Lower leg skin (tissue), 4 donors: ENCODE results near the gene C16orf86. TPM values are rescaled to one million over a fixed set of nuclear protein-coding genes. Genes with fewer than 3 reads are reported as not detected.

ENCODE experiments used
- DNase-seq, 2 donors: peaks; one replicate each; pipeline ENCODE4 v3.0.0-alpha.2; 2019; ENCODE audit warnings: low spot score in 2 of 2
- H3K4me3 ChIP-seq: fragments of 200-600 bp; sonication (generic); 2 replicates; pipeline ENCODE4 v1.5.1; 2017; ENCODE audit warnings: mild to moderate bottlenecking, low read depth; ENCODE audit not compliant: poor library complexity, severe bottlenecking
- POLR2A ChIP-seq, 2 donors: fragments of 450-650 bp; IDR thresholded peaks; one replicate each; pipeline ENCODE4 v1.6.1; 2016 to 2017; ENCODE audit warnings: antibody characterized with exemption in 2 of 2, mild to moderate bottlenecking in 1 of 2, moderate library complexity in 1 of 2
- WGBS, 2 donors: methylation state at CpG; one replicate each; pipeline ENCODE4 v1.1.5; 2018; 5-methylcytosine and 5-hydroxymethylcytosine counted together
- intact Hi-C: fragments of 100-400 bp; cut with DNase I; formaldehyde crosslinking; loops from one replicate; pipeline ENCODE4 v1.15.0; 2023; ENCODE audit warnings: low total_unique reads
- total RNA-seq, 4 donors: library from RNA; depleted of rRNA; stranded (reverse); fragments of >200 nt; gene quantifications; one replicate each; pipeline ENCODE4 v1.1.0, GENCODE V29; 2016
- TF ChIP-seq, protein P1 (sequence below), 3 donors: fragments of 450-650 bp; IDR thresholded peaks; one replicate each; pipeline ENCODE4 v1.5.1; 2016; ENCODE audit warnings: antibody characterized with exemption in 3 of 3, mild to moderate bottlenecking in 3 of 3, moderate library complexity in 2 of 3

The C16orf86 gene
- total RNA-seq, 4 donors from 2014 or later = 2.2 to 10.4 (median 7.2) TPM

- 20 to 40% methylated on average over 27 to 44 of the region's 65 CpGs for WGBS, 2 donors
- no peak for TF ChIP-seq POLR2A (IDR thresholded peaks at IDR 0.05)
- TF ChIP-seq, protein P1, sequence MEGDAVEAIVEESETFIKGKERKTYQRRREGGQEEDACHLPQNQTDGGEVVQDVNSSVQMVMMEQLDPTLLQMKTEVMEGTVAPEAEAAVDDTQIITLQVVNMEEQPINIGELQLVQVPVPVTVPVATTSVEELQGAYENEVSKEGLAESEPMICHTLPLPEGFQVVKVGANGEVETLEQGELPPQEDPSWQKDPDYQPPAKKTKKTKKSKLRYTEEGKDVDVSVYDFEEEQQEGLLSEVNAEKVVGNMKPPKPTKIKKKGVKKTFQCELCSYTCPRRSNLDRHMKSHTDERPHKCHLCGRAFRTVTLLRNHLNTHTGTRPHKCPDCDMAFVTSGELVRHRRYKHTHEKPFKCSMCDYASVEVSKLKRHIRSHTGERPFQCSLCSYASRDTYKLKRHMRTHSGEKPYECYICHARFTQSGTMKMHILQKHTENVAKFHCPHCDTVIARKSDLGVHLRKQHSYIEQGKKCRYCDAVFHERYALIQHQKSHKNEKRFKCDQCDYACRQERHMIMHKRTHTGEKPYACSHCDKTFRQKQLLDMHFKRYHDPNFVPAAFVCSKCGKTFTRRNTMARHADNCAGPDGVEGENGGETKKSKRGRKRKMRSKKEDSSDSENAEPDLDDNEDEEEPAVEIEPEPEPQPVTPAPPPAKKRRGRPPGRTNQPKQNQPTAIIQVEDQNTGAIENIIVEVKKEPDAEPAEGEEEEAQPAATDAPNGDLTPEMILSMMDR (IDR thresholded peaks at IDR 0.05) = no peak
- intact Hi-C loops = no loop called here
- DNase-seq = no peak
- H3K4me3 ChIP-seq = no peak overlapping the region
These were observed 18.4 kb upstream of the C16orf86 start for GRCh38 chr16:67648088-67648763.

DNA sequence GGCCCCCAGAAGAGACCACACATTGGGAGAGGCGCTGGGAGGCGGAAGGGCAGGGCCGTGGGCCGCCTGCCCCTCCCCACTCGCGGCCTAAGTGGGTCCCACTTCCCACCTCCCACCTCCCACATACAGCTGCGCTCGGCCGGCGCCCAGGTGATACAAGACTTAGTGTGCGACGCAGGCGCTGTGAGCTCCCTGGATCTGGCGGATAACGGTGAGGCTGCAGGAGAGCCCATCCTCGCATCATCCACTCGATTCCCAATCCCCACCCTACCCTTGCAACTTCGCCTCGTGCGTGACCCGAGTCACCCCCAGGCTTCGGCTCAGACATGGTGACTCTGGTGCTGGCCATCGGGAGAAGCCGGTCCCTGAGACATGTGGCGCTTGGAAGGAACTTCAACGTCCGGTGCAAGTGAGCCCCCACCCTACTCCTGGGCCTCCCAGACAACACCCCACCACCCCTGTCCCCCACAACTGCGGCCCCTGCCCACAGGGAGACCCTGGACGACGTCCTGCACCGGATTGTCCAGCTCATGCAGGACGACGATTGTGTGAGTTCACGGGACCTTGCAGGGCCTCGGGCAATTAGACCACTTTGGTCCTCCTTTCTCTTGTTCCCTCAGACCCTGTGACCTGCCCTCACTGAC is 17.7 kb upstream of the C16orf86 start:
- intact Hi-C loops = no loop called here
- DNase-seq = no peak
- TF ChIP-seq, protein P1 (IDR thresholded peaks at IDR 0.05) = no peak
- no peak for TF ChIP-seq POLR2A (IDR thresholded peaks at IDR 0.05)
- H3K4me3 ChIP-seq = no peak overlapping the region
- 53 to 55% methylated on average over 29 to 35 of the region's 35 CpGs for WGBS, 2 donors

DNA sequence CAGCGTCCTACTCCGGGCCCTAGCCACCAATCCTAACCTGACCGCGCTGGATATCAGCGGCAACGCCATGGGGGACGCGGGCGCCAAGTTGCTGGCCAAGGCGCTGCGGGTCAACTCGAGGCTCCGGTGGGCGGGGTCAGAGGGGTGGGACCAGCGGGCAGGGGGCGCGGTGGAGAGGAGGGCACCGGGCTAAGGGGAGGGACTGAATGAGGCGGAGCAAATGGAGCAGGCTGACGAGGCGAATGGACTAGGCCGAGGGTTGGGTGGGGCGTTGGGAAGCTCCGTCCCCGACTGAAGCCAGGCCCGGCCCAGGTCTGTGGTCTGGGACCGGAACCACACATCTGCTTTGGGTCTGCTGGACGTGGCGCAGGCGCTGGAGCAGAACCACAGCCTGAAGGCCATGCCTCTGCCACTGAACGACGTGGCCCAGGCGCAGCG is 17.1 kb upstream of the C16orf86 start:
- intact Hi-C loops = no loop called here
- no peak overlapping the region for H3K4me3 ChIP-seq
- DNase-seq = no peak
- 21 to 24% methylated on average over 27 to 34 of the region's 34 CpGs for WGBS, 2 donors
- no peak for TF ChIP-seq POLR2A (IDR thresholded peaks at IDR 0.05)
- TF ChIP-seq, protein P1 (IDR thresholded peaks at IDR 0.05) = no peak

GRCh38 chr16:67650023-67650422 is 16.6 kb upstream of the C16orf86 start:
- no peak for DNase-seq
- no peak overlapping the region for H3K4me3 ChIP-seq
- WGBS, 2 donors = 58 to 64% methylated on average over 8 of the region's 8 CpGs
- TF ChIP-seq, protein P1 (IDR thresholded peaks at IDR 0.05) = no peak
- TF ChIP-seq POLR2A (IDR thresholded peaks at IDR 0.05) = no peak
- intact Hi-C loops = no loop called here

GRCh38 chr16:67651039-67651438 is 15.6 kb upstream of the C16orf86 start:
- DNase-seq = no peak
- WGBS, 2 donors = 72 to 90% methylated on average over 5 to 7 of the region's 7 CpGs
- no peak overlapping the region for H3K4me3 ChIP-seq
- intact Hi-C loops = no loop called here
- TF ChIP-seq POLR2A (IDR thresholded peaks at IDR 0.05) = no peak

- no peak overlapping the region for H3K4me3 ChIP-seq
- intact Hi-C loops = no loop called here
- 85 to 100% methylated on average over 1 to 4 of the region's 4 CpGs for WGBS, 2 donors
- TF ChIP-seq POLR2A (IDR thresholded peaks at IDR 0.05) = no peak
- TF ChIP-seq, protein P1 (IDR thresholded peaks at IDR 0.05) = no peak
- no peak for DNase-seq
These were observed 14.8 kb upstream of the C16orf86 start for GRCh38 chr16:67651847-67652246.
